ENCODE data around the gene NAV3.

DNA sequence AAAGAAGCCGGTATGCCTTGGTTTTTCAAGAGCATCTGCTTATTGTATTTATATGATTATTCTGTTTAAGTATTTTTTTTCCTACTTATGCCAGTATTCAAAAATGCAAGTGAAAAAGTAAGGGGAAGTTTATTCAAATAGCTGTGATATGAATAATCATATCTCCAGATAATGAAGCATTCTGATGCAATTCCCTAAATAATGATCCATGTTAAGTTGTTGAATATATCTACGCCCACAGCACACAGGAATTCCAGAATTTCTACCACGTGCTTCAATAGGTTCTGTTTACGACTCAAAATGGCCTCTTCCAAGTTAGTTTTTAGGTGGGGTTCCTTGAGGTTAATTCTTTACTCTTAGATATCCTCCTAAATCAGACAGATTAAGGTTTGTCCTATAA, 208.3 kb downstream of the NAV3 start:
- TF ChIP-seq EZH2 (IDR thresholded peaks at IDR 0.05; ENCODE audit: borderline replicate concordance, low read depth, low read length, poor library complexity, severe bottlenecking) = no peak
- TF ChIP-seq, protein P1, sequence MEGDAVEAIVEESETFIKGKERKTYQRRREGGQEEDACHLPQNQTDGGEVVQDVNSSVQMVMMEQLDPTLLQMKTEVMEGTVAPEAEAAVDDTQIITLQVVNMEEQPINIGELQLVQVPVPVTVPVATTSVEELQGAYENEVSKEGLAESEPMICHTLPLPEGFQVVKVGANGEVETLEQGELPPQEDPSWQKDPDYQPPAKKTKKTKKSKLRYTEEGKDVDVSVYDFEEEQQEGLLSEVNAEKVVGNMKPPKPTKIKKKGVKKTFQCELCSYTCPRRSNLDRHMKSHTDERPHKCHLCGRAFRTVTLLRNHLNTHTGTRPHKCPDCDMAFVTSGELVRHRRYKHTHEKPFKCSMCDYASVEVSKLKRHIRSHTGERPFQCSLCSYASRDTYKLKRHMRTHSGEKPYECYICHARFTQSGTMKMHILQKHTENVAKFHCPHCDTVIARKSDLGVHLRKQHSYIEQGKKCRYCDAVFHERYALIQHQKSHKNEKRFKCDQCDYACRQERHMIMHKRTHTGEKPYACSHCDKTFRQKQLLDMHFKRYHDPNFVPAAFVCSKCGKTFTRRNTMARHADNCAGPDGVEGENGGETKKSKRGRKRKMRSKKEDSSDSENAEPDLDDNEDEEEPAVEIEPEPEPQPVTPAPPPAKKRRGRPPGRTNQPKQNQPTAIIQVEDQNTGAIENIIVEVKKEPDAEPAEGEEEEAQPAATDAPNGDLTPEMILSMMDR (conservative IDR thresholded peaks at IDR 0.05; ENCODE audit: low read depth, low read length) = no peak

Measured in A673 (cell line).